NB4 (cell line): ENCODE data around the gene DEPDC1B.
"Not testable (repeated sequence)": the region's sequence is repeated elsewhere in the genome, so short reads cannot be mapped to it uniquely, and the experiment has no call there.

Experiments used
- DNase-seq: peaks from one replicate; pipeline ENCODE4 v3.0.0; 2010; ENCODE audit warnings: low read depth
- H3K4me3 ChIP-seq: one replicate; pipeline ENCODE4 v1.5.1; 2011; ENCODE audit warnings: mild to moderate bottlenecking, low read depth, low read length, moderate library complexity
- CTCF ChIP-seq: IDR thresholded peaks from one replicate; pipeline ENCODE4 v1.5.1; 2012; ENCODE audit warnings: low read depth, low read length
- MAX ChIP-seq: IDR thresholded peaks from 2 replicates; pipeline ENCODE4 v1.6.1; 2011; ENCODE audit warnings: low read depth, low read length
- MYC ChIP-seq: IDR thresholded peaks from 2 replicates; pipeline ENCODE4 v1.6.1; 2011; ENCODE audit warnings: low read depth, low read length
- POLR2A ChIP-seq: IDR thresholded peaks from 2 replicates; pipeline ENCODE4 v1.6.1; 2011; ENCODE audit warnings: mild to moderate bottlenecking; ENCODE audit not compliant: insufficient read length; ENCODE audit errors: extremely low read depth

The DEPDC1B gene

GRCh38 chr5:60738461-60738860, 38.5 kb upstream of the DEPDC1B start:
- H3K4me3 ChIP-seq = no peak overlapping the region
- no peak for DNase-seq
- no peak for TF ChIP-seq CTCF
- TF ChIP-seq MAX = no peak
- TF ChIP-seq MYC = no peak
- TF ChIP-seq POLR2A = no peak

GRCh38 chr5:60730858-60731257, 30.9 kb upstream of the DEPDC1B start:
- not testable (repeated sequence) for DNase-seq, H3K4me3 ChIP-seq

- H3K4me3 ChIP-seq = no peak overlapping the region
- TF ChIP-seq MYC (no peak), CTCF (no peak), POLR2A (no peak), MAX (no peak)
- DNase-seq = no peak
Measured at GRCh38 chr5:60727033-60727679, 27.2 kb upstream of the DEPDC1B start.

GRCh38 chr5:60724126-60724525, 24.2 kb upstream of the DEPDC1B start:
- no peak overlapping the region for H3K4me3 ChIP-seq
- DNase-seq = no peak
- no peak for TF ChIP-seq CTCF

GRCh38 chr5:60722416-60722815, 22.4 kb upstream of the DEPDC1B start:
- no peak for TF ChIP-seq MYC
- TF ChIP-seq CTCF = no peak
- TF ChIP-seq POLR2A = no peak
- no peak for TF ChIP-seq MAX
- H3K4me3 ChIP-seq = no peak overlapping the region
- DNase-seq = no peak

- no peak for DNase-seq
- TF ChIP-seq POLR2A = no peak
- TF ChIP-seq MAX = no peak
- TF ChIP-seq MYC = no peak
- no peak for TF ChIP-seq CTCF
- no peak overlapping the region for H3K4me3 ChIP-seq
Measured at GRCh38 chr5:60719329-60719728, 19.4 kb upstream of the DEPDC1B start.
